HG03280 (cell line): Measurements from ENCODE around the gene METTL9.
"Not testable (repeated sequence)": the region's sequence is repeated elsewhere in the genome, so short reads cannot be mapped to it uniquely, and the experiment has no call there.

Experiments
- ATAC-seq: cut with Tn5 transposase; IDR thresholded peaks from one replicate; pipeline ENCODE4 v1.9.1; 2021; ENCODE audit warnings: mild to moderate bottlenecking, moderate library complexity; ENCODE audit not compliant: unreplicated experiment

Gene METTL9

GRCh38 chr16:21634216-21634615 lies 34.8 kb downstream of the METTL9 start:
- ATAC-seq: no peak

DNA sequence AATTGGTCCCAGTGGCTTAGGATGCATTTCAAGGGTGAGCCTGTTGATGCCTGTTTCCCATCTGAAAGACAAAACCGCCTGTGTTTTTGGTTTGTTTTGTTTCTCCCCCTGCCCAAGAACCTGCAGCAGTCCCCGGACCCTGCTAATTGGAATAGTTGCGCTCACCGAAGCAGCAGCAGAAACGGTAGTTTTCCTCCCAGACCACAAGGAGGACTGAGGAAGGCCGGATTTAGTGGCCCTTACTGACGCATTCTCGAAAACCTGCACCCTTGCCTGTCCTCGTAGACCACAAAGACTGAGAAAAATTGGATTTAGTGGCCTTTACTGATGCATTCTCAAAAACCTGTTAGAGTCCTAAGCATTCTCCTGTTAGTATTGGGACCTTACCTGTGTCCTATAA lies 36.3 kb downstream of the METTL9 start:
- ATAC-seq: not testable (repeated sequence)

GRCh38 chr16:21637032-21637968 lies 37.9 kb downstream of the METTL9 start:
- ATAC-seq: no peak

DNA sequence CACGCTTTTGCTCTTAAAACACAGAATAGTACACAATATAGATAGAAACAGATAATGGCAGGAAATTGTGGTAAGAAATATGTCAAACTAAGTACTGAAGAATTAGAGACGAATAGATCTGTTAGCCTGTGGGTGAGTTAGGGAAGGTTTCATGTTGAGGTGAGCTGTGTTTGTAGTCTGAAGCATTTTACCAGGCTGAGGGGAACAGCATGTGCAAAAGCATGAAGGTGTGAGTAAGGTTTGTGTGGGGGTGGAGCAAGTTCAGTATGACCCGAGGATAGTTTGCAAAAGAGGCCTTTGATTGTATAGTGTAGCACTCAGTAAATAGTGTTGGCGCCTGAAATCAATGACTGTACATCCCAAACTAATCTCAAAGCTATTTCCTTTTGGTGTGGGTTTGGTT lies 39.2 kb downstream of the METTL9 start:
- ATAC-seq: no peak

DNA sequence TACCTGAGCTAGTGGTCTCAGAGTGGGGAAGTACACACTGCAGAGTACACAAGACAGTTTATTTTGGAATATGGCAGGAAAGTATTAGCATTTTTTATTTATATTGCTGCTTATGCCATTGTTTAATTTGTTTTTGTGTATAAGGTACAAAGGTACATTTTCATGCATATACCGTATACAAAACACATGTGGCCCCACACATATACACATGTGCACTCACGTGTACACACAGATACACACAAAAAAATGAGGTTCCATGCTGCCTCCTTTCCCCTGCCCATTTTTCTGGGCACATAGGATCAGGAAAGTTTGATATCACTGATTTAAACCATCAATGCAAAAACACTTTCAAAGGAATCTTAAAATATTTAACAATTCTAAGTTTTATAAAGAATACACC lies 40.1 kb downstream of the METTL9 start:
- ATAC-seq: no peak

DNA sequence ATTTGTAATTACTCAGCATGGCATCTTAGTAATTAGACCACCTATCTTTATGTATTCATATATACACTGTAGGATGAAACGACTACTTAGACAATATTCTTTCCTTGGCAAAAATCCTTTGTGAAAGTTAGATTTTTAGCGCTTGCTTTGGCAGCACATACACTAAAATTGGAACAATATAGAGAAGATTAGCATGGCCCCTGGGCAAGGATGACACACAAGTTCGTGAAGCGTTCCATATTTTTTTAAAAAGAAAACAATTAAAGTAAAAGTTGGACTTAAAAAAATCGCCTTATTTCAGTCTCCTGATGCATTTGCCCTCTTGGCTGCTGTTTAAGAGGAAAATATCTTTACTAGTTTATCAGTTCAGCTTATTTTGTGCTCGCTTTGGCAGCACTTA lies 42.5 kb downstream of the METTL9 start:
- ATAC-seq: no peak

- ATAC-seq: no peak
These were observed 43.5 kb downstream of the METTL9 start for GRCh38 chr16:21642861-21643260.

DNA sequence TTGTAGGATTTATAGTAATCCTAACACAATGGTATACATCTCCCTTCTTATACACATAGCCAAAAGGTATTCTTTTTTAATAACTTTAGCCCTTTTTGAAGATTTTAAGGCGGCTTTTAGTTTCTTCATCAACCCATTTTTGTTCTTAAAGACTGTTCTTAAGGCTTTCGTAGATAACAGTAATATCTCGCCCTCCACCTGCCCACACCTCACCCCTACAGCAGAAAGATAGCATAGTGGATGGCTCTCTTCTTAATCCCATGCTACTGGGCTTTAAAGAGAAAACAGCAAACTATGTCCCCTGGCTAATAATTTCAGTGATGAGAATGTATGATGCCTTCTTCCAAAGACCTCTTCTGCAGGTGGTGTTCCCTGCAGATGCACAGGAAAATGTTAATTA lies 44.4 kb downstream of the METTL9 start:
- ATAC-seq: no peak

- no peak for ATAC-seq
These were observed 45.3 kb downstream of the METTL9 start for GRCh38 chr16:21644674-21645073.

- ATAC-seq: no peak
These were observed 45.9 kb downstream of the METTL9 start for GRCh38 chr16:21645261-21645721.

DNA sequence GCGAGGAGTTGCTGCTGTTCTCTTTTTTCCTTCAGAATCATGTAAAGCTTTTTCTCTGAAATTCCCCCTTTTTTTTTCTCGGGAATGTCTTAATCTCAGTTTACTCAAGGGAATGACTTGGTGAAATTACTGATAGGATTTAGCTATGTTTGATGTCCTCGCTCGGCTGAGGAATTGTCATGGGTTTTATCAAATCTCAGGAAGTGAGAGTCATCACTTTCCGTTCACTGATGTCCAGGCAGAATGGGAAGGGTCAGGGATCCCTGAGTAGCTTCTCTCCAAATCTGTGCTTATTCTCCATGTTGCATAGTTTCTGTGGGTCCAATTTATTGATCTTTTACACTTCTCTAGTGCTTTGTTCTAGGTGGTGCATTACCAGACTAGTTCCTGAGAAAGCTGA lies 46.7 kb downstream of the METTL9 start:
- ATAC-seq: no peak

DNA sequence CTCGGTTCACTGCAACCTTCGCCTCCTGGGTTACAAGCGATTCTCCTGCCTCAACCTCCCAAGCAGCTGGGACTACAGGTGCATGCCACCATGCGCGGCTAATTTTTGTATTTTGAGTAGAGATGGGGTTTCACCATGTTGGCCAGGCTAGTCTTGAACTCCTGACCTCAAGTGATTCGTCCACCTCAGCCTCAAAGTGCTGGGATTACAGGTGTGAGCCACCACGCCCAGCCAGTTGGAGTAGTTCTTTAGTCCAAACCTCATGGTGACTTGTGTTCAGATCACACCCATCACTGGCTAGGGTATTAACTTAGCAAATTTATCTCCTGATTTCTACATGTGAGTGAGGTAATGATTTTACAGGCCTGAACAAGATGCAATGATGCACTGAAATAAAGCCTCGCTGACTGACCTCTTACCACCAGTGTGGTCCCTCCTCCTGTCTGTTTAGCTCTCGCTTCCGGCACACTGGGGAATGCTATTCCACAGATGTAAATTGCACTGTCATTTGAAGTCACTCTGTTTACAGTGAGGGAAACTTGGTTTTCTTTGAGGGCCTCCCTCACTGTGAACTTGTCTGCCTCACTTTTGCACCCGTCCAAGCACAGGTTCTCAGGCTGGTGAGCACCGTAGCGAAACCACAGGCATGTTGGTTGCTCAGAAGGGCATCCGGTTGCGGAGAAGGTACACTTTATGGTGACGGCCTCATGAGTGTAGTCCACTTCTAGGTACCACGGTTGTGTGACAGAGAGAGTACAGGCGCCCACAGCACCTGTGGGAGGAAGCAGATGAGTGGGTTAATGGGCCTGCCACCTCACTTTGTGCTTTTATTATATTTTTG lies 47.6 kb downstream of the METTL9 start:
- ATAC-seq: peak; percentile 84

DNA sequence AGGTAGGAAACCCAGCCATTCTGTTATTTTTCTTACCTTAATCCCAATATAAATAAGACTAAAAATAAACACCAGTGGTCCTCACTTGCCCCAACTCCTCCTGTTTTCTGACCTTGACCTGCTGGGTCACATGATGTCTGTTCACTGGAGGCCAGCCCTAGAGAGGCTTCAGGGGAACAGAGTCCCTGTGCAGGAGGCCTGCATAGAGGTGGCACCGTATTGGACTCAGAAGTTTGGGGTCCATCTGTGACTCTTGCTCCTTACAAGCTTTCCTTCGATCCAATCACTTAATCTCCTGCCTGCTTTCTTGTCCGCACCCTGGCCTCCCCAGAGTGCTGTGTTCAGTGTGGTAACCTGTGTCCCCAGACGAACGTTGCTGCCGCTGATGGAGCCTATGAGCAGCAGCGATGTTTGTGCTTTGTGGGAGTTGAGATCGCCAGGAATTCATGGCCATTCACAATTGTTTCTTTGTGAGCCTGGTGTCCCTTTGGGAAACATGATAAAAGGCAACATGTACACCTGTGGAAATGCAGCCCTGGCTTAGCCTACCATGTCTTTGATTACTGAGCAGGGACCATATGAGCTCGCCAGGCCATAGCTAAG lies 48.3 kb downstream of the METTL9 start:
- no peak for ATAC-seq

- not testable (repeated sequence) for ATAC-seq
These were observed 50.5 kb downstream of the METTL9 start for GRCh38 chr16:21649826-21650406.

- ATAC-seq: no peak
These were observed 51.1 kb downstream of the METTL9 start for GRCh38 chr16:21650521-21650920.

DNA sequence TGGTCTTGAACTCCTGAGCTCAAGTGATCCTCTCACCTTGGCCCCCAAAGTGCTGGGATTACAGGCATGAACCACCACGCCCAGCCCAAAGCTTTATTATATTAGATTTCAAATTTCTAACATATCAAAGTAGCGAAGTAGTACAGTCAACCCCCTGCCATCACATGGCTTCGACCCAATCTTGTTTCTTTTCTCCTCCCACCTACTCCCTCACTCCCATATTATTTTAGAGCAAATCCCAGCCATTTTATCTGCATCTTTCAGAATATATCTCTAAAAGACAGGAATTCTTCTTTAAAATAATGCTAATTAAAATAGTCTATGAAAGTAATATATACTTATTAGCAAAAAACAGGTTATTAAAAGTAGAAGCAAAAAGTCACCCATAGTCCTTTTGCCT lies 52.1 kb downstream of the METTL9 start:
- ATAC-seq: no peak

GRCh38 chr16:21652453-21652852 lies 53.1 kb downstream of the METTL9 start, which contains the start of gene IGSF6:
IGSF6 (minus strand) TSS chr16:21652608; CDS start chr16:21652598, 10 bp downstream.
- no peak for ATAC-seq

GRCh38 chr16:21653571-21653970 lies 54.2 kb downstream of the METTL9 start:
- ATAC-seq: no peak

DNA sequence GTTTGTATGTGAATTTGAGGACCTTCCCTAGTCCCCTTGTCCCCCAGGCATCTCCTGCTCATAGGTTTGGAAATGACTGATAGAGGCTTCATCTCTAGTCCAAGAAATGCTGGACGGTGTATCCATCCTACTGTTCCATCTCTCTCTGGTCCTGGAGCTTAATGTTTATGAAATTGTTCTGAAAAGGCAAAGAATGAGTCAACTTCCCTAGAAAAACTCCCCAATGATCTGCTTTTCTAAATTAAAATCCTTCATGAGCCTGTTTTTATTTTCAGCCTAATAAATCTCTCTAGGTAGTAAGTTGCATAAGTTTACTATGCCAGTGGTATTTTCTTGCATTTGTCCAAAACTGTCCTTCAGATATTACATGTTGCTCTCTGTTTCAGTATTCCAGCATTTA lies 55.1 kb downstream of the METTL9 start:
- no peak for ATAC-seq

- ATAC-seq: no peak
These were observed 55.5 kb downstream of the METTL9 start for GRCh38 chr16:21654881-21655280.
